Activated naive CD4-positive, alpha-beta T cell treated with Interleukin-2 at 50 U/mL for 16 hours (primary cell): ENCODE results near the gene PAEP.
"Not testable (repeated sequence)": the region's sequence is repeated elsewhere in the genome, so short reads cannot be mapped to it uniquely, and the experiment has no call there.

Experiments used
- DNase-seq: peaks from one replicate; pipeline ENCODE4 v3.0.0-alpha.2; 2020

Gene PAEP

GRCh38 chr9:135561391-135562234 lies at the start of gene PAEP:
Gene PAEP, plus strand, starts transcription at chr9:135561756.
- no peak for DNase-seq

GRCh38 chr9:135512241-135512603 lies 49.3 kb upstream of the PAEP start:
- DNase-seq = no peak

- DNase-seq = no peak
Measured at GRCh38 chr9:135512904-135513303, 48.7 kb upstream of the PAEP start.

- no peak for DNase-seq
Measured at GRCh38 chr9:135513351-135513846, 48.2 kb upstream of the PAEP start.

- not testable (repeated sequence) for DNase-seq
Measured at GRCh38 chr9:135513906-135514305, 47.6 kb upstream of the PAEP start.

- no peak for DNase-seq
Measured at GRCh38 chr9:135514342-135515082, 47.0 kb upstream of the PAEP start.

- no peak for DNase-seq
Measured at GRCh38 chr9:135515083-135515951, 46.2 kb upstream of the PAEP start.

- no peak for DNase-seq
Measured at GRCh38 chr9:135516132-135516860, 45.3 kb upstream of the PAEP start.

- DNase-seq = no peak
Measured at GRCh38 chr9:135517407-135517822, 44.1 kb upstream of the PAEP start.

- DNase-seq = no peak
Measured at GRCh38 chr9:135519179-135519971, 42.2 kb upstream of the PAEP start.

- no peak for DNase-seq
Measured at GRCh38 chr9:135520916-135521607, 40.5 kb upstream of the PAEP start, which contains the start of gene LCN1. Gene LCN1, plus strand, starts transcription at chr9:135521440. Its CDS starts 58 bp downstream, at chr9:135521498.

- no peak for DNase-seq
Measured at GRCh38 chr9:135521608-135522095, 39.9 kb upstream of the PAEP start.

- DNase-seq = no peak
Measured at GRCh38 chr9:135522137-135522877, 39.2 kb upstream of the PAEP start.

- no peak for DNase-seq
Measured at GRCh38 chr9:135522931-135523330, 38.6 kb upstream of the PAEP start.

- DNase-seq = no peak
Measured at GRCh38 chr9:135523521-135524129, 37.9 kb upstream of the PAEP start.

GRCh38 chr9:135524130-135524861 lies 37.3 kb upstream of the PAEP start:
- no peak for DNase-seq

- no peak for DNase-seq
Measured at GRCh38 chr9:135525241-135526088, 36.1 kb upstream of the PAEP start.
